ENCODE results near the gene GTF2H4. TPM values are rescaled to one million over a fixed set of nuclear protein-coding genes. Genes with fewer than 3 reads are reported as not detected.

Gene GTF2H4
- total RNA-seq, 4 donors from 2014 or later: 9.4 to 16.4 (median 11.8) TPM

DNA sequence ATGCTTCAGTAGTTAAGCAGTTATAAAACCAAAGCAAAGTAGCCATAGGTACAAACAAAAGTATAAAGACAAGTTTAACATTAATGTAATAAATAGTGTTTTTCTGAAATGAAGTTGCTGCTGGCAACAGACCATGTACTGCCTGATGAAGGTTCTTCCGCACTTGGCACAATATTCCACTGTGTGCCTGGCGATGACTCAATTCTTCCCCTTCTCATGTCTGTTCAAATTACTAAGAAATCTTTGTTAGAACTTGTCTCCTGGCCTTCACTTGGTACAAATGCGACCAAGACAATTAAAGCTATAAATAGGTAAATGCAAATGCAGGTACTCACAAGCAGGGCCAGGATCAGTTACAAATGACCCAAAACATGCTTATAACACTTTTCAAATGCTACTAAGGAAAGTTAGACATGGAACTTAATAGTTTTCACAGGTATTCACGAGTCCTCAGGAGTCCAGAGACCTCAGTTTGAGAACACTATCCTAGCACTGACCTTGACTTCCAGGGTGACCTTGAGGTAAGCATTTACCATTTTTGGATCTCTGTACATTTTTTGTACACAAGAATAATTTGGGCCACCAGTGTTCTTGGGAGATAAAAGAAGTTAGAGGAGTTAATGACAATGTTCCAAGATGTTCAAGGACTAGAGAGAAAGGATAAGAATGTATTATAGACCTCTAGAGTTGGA lies 31.8 kb upstream of the GTF2H4 start:
- peaks cover 0 to 39% (median 6%) of the 10 kb centered on the region in 3 donors for H3K4me1 ChIP-seq
- no peaks in the 10 kb centered on the region for H3K36me3 ChIP-seq
- no peak overlapping the region for H3K4me3 ChIP-seq
- TF ChIP-seq POLR2AphosphoS5 (IDR thresholded peaks at IDR 0.05): peak; percentile 80
- TF ChIP-seq, protein P1, sequence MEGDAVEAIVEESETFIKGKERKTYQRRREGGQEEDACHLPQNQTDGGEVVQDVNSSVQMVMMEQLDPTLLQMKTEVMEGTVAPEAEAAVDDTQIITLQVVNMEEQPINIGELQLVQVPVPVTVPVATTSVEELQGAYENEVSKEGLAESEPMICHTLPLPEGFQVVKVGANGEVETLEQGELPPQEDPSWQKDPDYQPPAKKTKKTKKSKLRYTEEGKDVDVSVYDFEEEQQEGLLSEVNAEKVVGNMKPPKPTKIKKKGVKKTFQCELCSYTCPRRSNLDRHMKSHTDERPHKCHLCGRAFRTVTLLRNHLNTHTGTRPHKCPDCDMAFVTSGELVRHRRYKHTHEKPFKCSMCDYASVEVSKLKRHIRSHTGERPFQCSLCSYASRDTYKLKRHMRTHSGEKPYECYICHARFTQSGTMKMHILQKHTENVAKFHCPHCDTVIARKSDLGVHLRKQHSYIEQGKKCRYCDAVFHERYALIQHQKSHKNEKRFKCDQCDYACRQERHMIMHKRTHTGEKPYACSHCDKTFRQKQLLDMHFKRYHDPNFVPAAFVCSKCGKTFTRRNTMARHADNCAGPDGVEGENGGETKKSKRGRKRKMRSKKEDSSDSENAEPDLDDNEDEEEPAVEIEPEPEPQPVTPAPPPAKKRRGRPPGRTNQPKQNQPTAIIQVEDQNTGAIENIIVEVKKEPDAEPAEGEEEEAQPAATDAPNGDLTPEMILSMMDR (IDR thresholded peaks at IDR 0.05): no peak
- peak overlapping the region; percentile 62 to 87 (median 84) for H3K27ac ChIP-seq
- peaks cover 0 to 10% (median 0%) of the 10 kb centered on the region in 3 donors for H3K9me3 ChIP-seq
- 13 to 25% methylated on average over 4 of the region's 4 CpGs for WGBS, 2 donors (ENCODE audit: low coverage in 1 of 2)
- H3K27me3 ChIP-seq: no peaks in the 10 kb centered on the region
- peak; percentile 65 for ATAC-seq

DNA sequence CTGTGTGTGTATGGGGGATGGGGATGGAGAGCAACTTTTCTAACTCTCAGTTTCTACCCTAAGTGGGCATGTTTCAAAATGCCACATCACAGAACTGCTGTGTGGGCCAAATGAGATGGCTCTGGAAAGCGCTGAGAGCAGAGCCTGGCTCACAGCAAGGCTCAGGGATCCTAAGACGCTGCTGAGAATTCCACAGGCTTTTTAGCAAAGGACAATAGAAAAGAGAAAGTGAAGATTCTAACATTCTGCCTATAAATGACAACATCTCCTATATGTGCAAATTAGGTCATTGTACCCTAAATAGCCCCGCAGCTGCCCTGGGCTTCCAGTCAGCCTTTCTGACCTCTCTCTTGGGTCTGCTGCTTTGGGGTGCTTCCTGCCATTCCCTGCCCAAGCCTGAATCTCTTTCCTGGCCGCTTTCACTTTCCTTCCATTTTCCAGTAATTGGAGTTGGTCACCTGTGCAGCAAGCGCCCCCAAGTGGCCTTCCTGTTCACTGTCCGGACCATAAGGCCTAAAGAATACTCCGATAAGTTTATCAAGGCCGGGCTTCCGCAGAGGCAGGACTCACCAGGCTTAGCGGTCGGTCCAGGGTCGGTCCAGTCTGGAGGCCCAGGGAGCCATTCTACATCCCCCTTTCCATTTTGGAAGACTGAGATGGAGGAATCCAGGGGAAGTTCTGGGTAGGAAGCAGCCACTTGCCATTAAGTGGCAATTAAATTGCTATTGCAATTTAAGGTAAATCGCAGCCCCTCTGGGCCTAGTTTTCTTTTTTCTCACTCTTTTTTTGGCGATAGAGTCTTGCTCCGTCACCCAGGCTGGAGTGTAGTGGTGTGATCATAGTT lies 30.4 kb upstream of the GTF2H4 start:
- 19 to 23% methylated on average over 5 to 8 of the region's 15 CpGs for WGBS, 2 donors (ENCODE audit: low coverage in 1 of 2)
- TF ChIP-seq POLR2AphosphoS5 (IDR thresholded peaks at IDR 0.05) (peak; percentile 79), POLR2A (IDR thresholded peaks at IDR 0.05) (no peak)
- TF ChIP-seq, protein P1 (IDR thresholded peaks at IDR 0.05): peak in 3 of 4 experiments; percentile 92 to 97 (median 95)
- no peaks in the 10 kb centered on the region for H3K27me3 ChIP-seq
- peak overlapping the region; percentile 83 to 89 (median 86) for H3K27ac ChIP-seq
- peak overlapping the region; percentile 32 to 38 for H3K4me3 ChIP-seq
- no peaks in the 10 kb centered on the region for H3K36me3 ChIP-seq
- peak; percentile 88 for ATAC-seq
- peaks cover 0 to 48% (median 10%) of the 10 kb centered on the region in 3 donors for H3K4me1 ChIP-seq
- peaks cover 0 to 2% (median 0%) of the 10 kb centered on the region in 3 donors for H3K9me3 ChIP-seq

DNA sequence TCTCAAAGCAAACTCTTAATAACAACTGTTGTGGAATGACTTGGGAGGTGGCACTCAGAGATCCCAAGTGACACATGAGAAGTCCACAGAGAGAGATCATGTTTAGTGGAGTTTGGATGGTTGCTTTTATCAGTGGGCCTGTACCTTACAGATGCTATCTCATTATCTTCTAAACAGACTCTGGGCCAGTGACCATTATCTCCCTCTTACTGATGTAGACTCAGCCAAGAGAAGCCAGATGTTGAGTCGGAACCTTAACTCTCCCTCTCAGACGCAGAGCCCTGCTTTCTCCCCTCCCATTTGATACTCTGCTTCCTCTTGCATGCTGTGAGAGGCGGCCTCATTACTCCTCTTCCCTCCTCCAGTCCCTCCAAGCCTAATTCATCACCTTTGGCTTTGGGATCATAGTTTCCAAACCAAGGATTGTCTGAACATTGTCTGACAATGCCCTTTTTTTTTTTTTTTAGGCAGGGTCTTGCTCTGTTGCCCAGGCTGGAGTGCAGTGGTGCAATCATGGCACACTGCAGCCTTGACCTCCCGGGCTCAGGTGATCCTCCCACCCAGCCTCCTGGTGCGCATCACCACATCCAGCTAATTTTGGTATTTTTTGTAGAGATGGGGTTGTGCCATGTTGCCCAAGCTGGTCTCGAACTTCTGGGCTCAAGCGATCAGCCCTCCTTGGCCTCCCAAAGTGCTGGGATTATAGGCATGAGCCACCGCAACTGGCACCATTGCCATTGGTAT lies 28.2 kb upstream of the GTF2H4 start:
- no peaks in the 10 kb centered on the region for H3K9me3 ChIP-seq
- peaks cover 0 to 68% (median 18%) of the 10 kb centered on the region in 3 donors for H3K4me1 ChIP-seq
- TF ChIP-seq POLR2A (IDR thresholded peaks at IDR 0.05) (no peak), EP300 (IDR thresholded peaks at IDR 0.05) (no peak), POLR2AphosphoS5 (IDR thresholded peaks at IDR 0.05) (no peak)
- TF ChIP-seq, protein P1 (IDR thresholded peaks at IDR 0.05): no peak
- no peak for ATAC-seq
- H3K27ac ChIP-seq: no peak overlapping the region
- WGBS, 2 donors (ENCODE audit: low coverage in 1 of 2): 71 to 86% methylated on average over 6 to 7 of the region's 8 CpGs
- no peaks in the 10 kb centered on the region for H3K27me3 ChIP-seq
- H3K4me3 ChIP-seq: no peak overlapping the region
- no peaks in the 10 kb centered on the region for H3K36me3 ChIP-seq

DNA sequence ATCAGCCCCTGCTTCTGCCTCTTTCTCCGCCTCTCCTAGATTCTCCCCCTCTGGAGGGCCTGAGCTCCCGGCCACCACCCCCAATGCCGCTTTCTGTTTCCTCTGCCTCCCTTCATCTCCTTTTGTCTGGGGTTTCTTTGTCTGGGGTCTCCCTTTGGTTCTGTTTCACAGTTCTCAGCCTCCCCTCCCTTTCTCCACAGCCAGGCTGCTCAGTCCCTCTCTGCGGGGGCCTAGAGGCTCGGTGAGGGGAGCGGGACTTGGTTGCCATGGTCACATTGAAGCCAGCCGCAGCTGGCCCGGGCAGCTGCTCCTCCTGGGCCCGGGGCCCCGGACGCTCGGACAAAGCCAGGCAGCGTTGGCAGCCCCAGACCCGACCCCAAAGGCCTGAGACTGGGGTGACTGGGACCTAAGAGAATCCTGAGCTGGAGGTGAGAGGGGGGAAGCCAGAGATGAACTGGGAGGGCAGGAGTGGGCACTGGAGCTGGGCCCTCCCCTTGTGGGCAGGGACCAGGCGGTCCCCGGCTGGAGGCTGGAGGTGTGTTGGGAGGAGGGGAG lies 27.2 kb upstream of the GTF2H4 start:
- Histone ChIP-seq H3K27ac (peak overlapping the region in 1 of 4 donors; percentile 96), H3K9me3 (no peaks in the 10 kb centered on the region), H3K36me3 (no peaks in the 10 kb centered on the region), H3K4me1 (peaks cover 0 to 69% (median 27%) of the 10 kb centered on the region in 3 donors), H3K27me3 (no peaks in the 10 kb centered on the region), H3K4me3 (no peak overlapping the region)
- no peak for ATAC-seq
- 83 to 91% methylated on average over 3 to 5 of the region's 16 CpGs for WGBS, 2 donors (ENCODE audit: low coverage in 1 of 2)
- TF ChIP-seq POLR2AphosphoS5 (IDR thresholded peaks at IDR 0.05) (no peak), POLR2A (IDR thresholded peaks at IDR 0.05) (no peak), EP300 (IDR thresholded peaks at IDR 0.05) (no peak)
- TF ChIP-seq, protein P1 (IDR thresholded peaks at IDR 0.05): no peak

Measured in gastroesophageal sphincter (tissue), 4 donors.